ENCODE results near the gene MFSD1.

DNA sequence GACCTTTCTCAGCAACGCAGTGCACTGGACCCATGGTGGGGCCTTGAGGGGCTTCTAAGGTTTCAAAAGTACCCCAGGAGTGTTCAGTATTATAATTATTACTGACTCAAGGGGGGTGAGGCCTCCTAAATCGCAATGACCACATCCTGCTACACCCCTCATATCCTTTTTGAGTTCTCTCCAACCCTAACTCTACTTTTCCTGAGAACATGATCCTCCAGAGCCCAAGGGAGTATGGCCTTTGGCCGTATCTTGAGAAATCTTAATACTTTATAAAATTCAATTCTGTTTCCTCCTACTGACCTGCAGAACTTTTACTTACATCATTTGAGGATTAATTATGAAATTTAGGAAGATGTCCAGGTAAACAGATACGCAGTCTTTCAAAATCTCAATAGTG lies 39.2 kb upstream of the MFSD1 start:
- TF ChIP-seq, protein P1, sequence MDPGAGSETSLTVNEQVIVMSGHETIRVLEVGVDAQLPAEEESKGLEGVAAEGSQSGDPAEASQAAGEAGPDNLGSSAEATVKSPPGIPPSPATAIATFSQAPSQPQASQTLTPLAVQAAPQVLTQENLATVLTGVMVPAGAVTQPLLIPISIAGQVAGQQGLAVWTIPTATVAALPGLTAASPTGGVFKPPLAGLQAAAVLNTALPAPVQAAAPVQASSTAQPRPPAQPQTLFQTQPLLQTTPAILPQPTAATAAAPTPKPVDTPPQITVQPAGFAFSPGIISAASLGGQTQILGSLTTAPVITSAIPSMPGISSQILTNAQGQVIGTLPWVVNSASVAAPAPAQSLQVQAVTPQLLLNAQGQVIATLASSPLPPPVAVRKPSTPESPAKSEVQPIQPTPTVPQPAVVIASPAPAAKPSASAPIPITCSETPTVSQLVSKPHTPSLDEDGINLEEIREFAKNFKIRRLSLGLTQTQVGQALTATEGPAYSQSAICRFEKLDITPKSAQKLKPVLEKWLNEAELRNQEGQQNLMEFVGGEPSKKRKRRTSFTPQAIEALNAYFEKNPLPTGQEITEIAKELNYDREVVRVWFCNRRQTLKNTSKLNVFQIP (CRISPR knock-in tag; IDR thresholded peaks at IDR 0.05; ENCODE audit: borderline replicate concordance, low read depth): no peak
- TF ChIP-seq ZNF70 (CRISPR knock-in tag; IDR thresholded peaks at IDR 0.05) (no peak), CSDC2 (CRISPR knock-in tag; IDR thresholded peaks at IDR 0.05) (no peak), BACH2 (CRISPR knock-in tag; IDR thresholded peaks at IDR 0.05; ENCODE audit: borderline replicate concordance) (no peak), ESRRG (CRISPR knock-in tag; IDR thresholded peaks at IDR 0.05) (no peak), SNAI2 (CRISPR knock-in tag; IDR thresholded peaks at IDR 0.05) (no peak)
- TF ChIP-seq, protein P2, sequence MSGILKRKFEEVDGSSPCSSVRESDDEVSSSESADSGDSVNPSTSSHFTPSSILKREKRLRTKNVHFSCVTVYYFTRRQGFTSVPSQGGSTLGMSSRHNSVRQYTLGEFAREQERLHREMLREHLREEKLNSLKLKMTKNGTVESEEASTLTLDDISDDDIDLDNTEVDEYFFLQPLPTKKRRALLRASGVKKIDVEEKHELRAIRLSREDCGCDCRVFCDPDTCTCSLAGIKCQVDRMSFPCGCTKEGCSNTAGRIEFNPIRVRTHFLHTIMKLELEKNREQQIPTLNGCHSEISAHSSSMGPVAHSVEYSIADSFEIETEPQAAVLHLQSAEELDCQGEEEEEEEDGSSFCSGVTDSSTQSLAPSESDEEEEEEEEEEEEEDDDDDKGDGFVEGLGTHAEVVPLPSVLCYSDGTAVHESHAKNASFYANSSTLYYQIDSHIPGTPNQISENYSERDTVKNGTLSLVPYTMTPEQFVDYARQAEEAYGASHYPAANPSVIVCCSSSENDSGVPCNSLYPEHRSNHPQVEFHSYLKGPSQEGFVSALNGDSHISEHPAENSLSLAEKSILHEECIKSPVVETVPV (CRISPR knock-in tag; IDR thresholded peaks at IDR 0.05): no peak
